K562 (cell line): ENCODE data around the gene ADAM23. TPM values are rescaled to one million over a fixed set of nuclear protein-coding genes. Genes with fewer than 3 reads are reported as not detected.

Experiments used
- CXXC5 ChIP-seq: fragments of 250-450 bp; sonication (Bioruptor Pico); IDR thresholded peaks from 2 replicates; pipeline ENCODE4 v1.8.0; 2022; ENCODE audit warnings: inconsistent platforms, mild to moderate bottlenecking, moderate library complexity
- KAT2B ChIP-seq: IDR thresholded peaks from one replicate; pipeline ENCODE4 v1.6.1; 2012; ENCODE audit warnings: low read depth, mild to moderate bottlenecking, control low read depth, inconsistent platforms, low read length, moderate library complexity
- NFATC3 ChIP-seq: fragments of 450-650 bp; IDR thresholded peaks from 2 replicates; pipeline ENCODE4 v1.6.1; 2017; ENCODE audit warnings: mild to moderate bottlenecking
- NUFIP1 ChIP-seq: fragments of 450-650 bp; IDR thresholded peaks from 2 replicates; pipeline ENCODE4 v1.6.1; 2018; ENCODE audit not compliant: partially characterized antibody
- SLC30A9 ChIP-seq: fragments of 250-450 bp; sonication (Bioruptor Pico); IDR thresholded peaks from 2 replicates; pipeline ENCODE4 v1.8.0; 2022; ENCODE audit warnings: mild to moderate bottlenecking, moderate library complexity
- SREBF2 ChIP-seq: sonication (generic); formaldehyde crosslinking; IDR thresholded peaks from 2 replicates; pipeline ENCODE4 v1.4.0; 2020; ENCODE audit warnings: mild to moderate bottlenecking, missing genetic modification reagents
- TOE1 ChIP-seq, 2 experiments: fragments of 450-650 bp in 1 of 2; sonication (generic) in 1 of 2; formaldehyde crosslinking in 1 of 2; IDR thresholded peaks; 2 replicates each; pipeline versions ENCODE4 v1.7.1 to v1.8.0; 2016 to 2022; ENCODE audit warnings: borderline replicate concordance in 2 of 2, mild to moderate bottlenecking in 2 of 2, antibody characterized with exemption in 1 of 2, inconsistent platforms in 1 of 2, low read depth in 1 of 2, missing genetic modification reagents in 1 of 2, moderate library complexity in 1 of 2
- ZNF23 ChIP-seq: fragments of 250-450 bp; sonication (Bioruptor Pico); IDR thresholded peaks from 2 replicates; pipeline ENCODE4 v1.4.0; 2020; ENCODE audit warnings: mild to moderate bottlenecking
- ZNF232 ChIP-seq: sonication (generic); formaldehyde crosslinking; IDR thresholded peaks from 2 replicates; pipeline ENCODE4 v1.8.0; 2022; ENCODE audit warnings: mild to moderate bottlenecking, missing genetic modification reagents
- polyA plus RNA-seq, 8 experiments: library from polyadenylated mRNA; depleted of rRNA in 4 of 8; stranded (reverse) in 5 of 8; unstranded in 3 of 8; fragments of >200 nt; fragmentation: Nextera tagmentation in 2 of 8; fragmentation: Illumina TruSeq in 1 of 8; extraction: Ambion mirVana in 2 of 8; extraction: Trizol in 1 of 8; gene quantifications; 2 replicates each; pipeline versions ENCODE4 v1.2.1 to v1.2.3, GENCODE V29; 2011 to 2014; ENCODE audit warnings: inconsistent platforms in 1 of 8, missing spikeins in 1 of 8
- total RNA-seq, 7 experiments: library from RNA; depleted of rRNA in 6 of 7; stranded (reverse); fragments of >200 nt in 6 of 7; fragmentation: Illumina TruSeq in 2 of 7; extraction: Trizol in 2 of 7; gene quantifications; 2 replicates each; pipeline versions ENCODE4 v1.2.1 to v1.2.3, GENCODE V29; 2011 to 2021; ENCODE audit warnings: low replicate concordance in 1 of 7
- TF ChIP-seq, protein P1 (sequence below): sonication (generic); formaldehyde crosslinking; IDR thresholded peaks from 2 replicates; pipeline ENCODE4 v1.8.1; 2023; ENCODE audit warnings: missing genetic modification reagents, mild to moderate bottlenecking, borderline replicate concordance
- TF ChIP-seq, protein P2 (sequence below): sonication (generic); formaldehyde crosslinking; IDR thresholded peaks from 2 replicates; pipeline ENCODE4 v1.8.0; 2023; ENCODE audit warnings: missing genetic modification reagents, mild to moderate bottlenecking, borderline replicate concordance

ADAM23 gene
- total and polyA plus RNA-seq, 9 of the 15 experiments (the other 6 are each of a cell fraction or from before 2014, with no cell fraction given) = 0.02 TPM; not detected in 8

DNA sequence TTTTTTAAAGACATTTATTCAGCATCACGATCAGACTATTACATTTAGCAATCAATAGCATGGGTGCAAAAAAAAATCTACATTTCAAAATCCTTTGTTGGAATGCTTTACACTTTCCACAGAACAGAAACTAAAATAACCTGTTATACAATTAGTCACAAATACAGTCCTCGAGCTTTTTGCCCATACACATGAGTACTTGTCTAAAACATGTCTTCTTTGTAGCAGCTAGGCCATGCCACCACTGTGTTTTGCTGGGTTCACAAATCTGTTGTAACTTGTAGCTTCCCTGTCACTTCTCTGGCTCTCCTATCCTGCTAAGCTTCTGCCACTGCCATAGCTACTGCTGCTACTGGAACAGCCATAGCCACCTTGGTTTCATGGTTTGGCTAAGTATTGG is 24.4 kb upstream of the ADAM23 start (continued):
- TF ChIP-seq TOE1 (IDR thresholded peaks at IDR 0.05; ENCODE audit: borderline replicate concordance) (no peak), TOE1 (CRISPR knock-in tag; IDR thresholded peaks at IDR 0.05; ENCODE audit: borderline replicate concordance, low read depth) (no peak), SLC30A9 (CRISPR knock-in tag) (no peak), ZNF23 (CRISPR knock-in tag) (no peak), KAT2B (no peak), NUFIP1 (no peak), ZNF232 (no peak), CXXC5 (CRISPR knock-in tag) (no peak), SREBF2 (CRISPR knock-in tag) (no peak), NFATC3 (no peak)
- TF ChIP-seq, protein P1, sequence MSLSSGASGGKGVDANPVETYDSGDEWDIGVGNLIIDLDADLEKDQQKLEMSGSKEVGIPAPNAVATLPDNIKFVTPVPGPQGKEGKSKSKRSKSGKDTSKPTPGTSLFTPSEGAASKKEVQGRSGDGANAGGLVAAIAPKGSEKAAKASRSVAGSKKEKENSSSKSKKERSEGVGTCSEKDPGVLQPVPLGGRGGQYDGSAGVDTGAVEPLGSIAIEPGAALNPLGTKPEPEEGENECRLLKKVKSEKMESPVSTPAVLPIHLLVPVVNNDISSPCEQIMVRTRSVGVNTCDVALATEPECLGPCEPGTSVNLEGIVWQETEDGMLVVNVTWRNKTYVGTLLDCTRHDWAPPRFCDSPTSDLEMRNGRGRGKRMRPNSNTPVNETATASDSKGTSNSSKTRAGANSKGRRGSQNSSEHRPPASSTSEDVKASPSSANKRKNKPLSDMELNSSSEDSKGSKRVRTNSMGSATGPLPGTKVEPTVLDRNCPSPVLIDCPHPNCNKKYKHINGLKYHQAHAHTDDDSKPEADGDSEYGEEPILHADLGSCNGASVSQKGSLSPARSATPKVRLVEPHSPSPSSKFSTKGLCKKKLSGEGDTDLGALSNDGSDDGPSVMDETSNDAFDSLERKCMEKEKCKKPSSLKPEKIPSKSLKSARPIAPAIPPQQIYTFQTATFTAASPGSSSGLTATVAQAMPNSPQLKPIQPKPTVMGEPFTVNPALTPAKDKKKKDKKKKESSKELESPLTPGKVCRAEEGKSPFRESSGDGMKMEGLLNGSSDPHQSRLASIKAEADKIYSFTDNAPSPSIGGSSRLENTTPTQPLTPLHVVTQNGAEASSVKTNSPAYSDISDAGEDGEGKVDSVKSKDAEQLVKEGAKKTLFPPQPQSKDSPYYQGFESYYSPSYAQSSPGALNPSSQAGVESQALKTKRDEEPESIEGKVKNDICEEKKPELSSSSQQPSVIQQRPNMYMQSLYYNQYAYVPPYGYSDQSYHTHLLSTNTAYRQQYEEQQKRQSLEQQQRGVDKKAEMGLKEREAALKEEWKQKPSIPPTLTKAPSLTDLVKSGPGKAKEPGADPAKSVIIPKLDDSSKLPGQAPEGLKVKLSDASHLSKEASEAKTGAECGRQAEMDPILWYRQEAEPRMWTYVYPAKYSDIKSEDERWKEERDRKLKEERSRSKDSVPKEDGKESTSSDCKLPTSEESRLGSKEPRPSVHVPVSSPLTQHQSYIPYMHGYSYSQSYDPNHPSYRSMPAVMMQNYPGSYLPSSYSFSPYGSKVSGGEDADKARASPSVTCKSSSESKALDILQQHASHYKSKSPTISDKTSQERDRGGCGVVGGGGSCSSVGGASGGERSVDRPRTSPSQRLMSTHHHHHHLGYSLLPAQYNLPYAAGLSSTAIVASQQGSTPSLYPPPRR (CRISPR knock-in tag) = no peak
- TF ChIP-seq, protein P2, sequence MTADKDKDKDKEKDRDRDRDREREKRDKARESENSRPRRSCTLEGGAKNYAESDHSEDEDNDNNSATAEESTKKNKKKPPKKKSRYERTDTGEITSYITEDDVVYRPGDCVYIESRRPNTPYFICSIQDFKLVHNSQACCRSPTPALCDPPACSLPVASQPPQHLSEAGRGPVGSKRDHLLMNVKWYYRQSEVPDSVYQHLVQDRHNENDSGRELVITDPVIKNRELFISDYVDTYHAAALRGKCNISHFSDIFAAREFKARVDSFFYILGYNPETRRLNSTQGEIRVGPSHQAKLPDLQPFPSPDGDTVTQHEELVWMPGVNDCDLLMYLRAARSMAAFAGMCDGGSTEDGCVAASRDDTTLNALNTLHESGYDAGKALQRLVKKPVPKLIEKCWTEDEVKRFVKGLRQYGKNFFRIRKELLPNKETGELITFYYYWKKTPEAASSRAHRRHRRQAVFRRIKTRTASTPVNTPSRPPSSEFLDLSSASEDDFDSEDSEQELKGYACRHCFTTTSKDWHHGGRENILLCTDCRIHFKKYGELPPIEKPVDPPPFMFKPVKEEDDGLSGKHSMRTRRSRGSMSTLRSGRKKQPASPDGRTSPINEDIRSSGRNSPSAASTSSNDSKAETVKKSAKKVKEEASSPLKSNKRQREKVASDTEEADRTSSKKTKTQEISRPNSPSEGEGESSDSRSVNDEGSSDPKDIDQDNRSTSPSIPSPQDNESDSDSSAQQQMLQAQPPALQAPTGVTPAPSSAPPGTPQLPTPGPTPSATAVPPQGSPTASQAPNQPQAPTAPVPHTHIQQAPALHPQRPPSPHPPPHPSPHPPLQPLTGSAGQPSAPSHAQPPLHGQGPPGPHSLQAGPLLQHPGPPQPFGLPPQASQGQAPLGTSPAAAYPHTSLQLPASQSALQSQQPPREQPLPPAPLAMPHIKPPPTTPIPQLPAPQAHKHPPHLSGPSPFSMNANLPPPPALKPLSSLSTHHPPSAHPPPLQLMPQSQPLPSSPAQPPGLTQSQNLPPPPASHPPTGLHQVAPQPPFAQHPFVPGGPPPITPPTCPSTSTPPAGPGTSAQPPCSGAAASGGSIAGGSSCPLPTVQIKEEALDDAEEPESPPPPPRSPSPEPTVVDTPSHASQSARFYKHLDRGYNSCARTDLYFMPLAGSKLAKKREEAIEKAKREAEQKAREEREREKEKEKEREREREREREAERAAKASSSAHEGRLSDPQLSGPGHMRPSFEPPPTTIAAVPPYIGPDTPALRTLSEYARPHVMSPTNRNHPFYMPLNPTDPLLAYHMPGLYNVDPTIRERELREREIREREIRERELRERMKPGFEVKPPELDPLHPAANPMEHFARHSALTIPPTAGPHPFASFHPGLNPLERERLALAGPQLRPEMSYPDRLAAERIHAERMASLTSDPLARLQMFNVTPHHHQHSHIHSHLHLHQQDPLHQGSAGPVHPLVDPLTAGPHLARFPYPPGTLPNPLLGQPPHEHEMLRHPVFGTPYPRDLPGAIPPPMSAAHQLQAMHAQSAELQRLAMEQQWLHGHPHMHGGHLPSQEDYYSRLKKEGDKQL (CRISPR knock-in tag) = no peak
